ENCODE data around the gene CYYR1. TPM values are rescaled to one million over a fixed set of nuclear protein-coding genes. Genes with fewer than 3 reads are reported as not detected.

Gene CYYR1
- total RNA-seq, 1 experiment from 2014 or later: not detected

GRCh38 chr21:26572076-26572701, 897 bp downstream of the CYYR1 start:
- no peak for DNase-seq
- H3K27ac Mint-ChIP-seq (ENCODE audit: unreplicated experiment): no peak overlapping the region
- no peak overlapping the region for H3K4me3 Mint-ChIP-seq (ENCODE audit: low read depth, unreplicated experiment)

GRCh38 chr21:26570203-26570602, 2.9 kb downstream of the CYYR1 start:
- Mint-ChIP-seq H3K36me3 (ENCODE audit: insufficient read depth, unreplicated experiment) (no peaks in the 10 kb centered on the region), H3K27ac (ENCODE audit: unreplicated experiment) (no peak overlapping the region), H3K27me3 (ENCODE audit: unreplicated experiment) (no peaks in the 10 kb centered on the region), H3K4me3 (ENCODE audit: low read depth, unreplicated experiment) (no peak overlapping the region), H3K9me3 (ENCODE audit: low read depth, unreplicated experiment) (no peaks in the 10 kb centered on the region), H3K4me1 (ENCODE audit: low read depth, unreplicated experiment) (no peaks in the 10 kb centered on the region)
- intact Hi-C loops (cut with micrococcal nuclease; ENCODE audit: unreplicated experiment): no loop called here
- DNase-seq: no peak
- no peak for TF ChIP-seq CTCF (IDR thresholded peaks at IDR 0.05; ENCODE audit: unreplicated experiment)
- no TSS peak for BruUV-seq (replicated peaks)
- CTCF ChIA-PET: no interaction called here

More at GRCh38 chr21:26572076-26572701, 897 bp downstream of the CYYR1 start:
- intact Hi-C loops (cut with micrococcal nuclease; ENCODE audit: unreplicated experiment): no loop called here
- Mint-ChIP-seq H3K36me3 (ENCODE audit: insufficient read depth, unreplicated experiment) (no peaks in the 10 kb centered on the region), H3K9me3 (ENCODE audit: low read depth, unreplicated experiment) (no peaks in the 10 kb centered on the region), H3K27me3 (ENCODE audit: unreplicated experiment) (no peaks in the 10 kb centered on the region), H3K4me1 (ENCODE audit: low read depth, unreplicated experiment) (no peaks in the 10 kb centered on the region)
- BruUV-seq (replicated peaks): no TSS peak
- CTCF ChIA-PET: no interaction called here
- no peak for TF ChIP-seq CTCF (IDR thresholded peaks at IDR 0.05; ENCODE audit: unreplicated experiment)

GRCh38 chr21:26565546-26565945, 7.5 kb downstream of the CYYR1 start:
- no peak overlapping the region for H3K4me3 Mint-ChIP-seq (ENCODE audit: low read depth, unreplicated experiment)
- no peaks in the 10 kb centered on the region for H3K27me3 Mint-ChIP-seq (ENCODE audit: unreplicated experiment)
- CTCF ChIA-PET: no interaction called here
- H3K36me3 Mint-ChIP-seq (ENCODE audit: insufficient read depth, unreplicated experiment): no peaks in the 10 kb centered on the region
- no peak for TF ChIP-seq CTCF (IDR thresholded peaks at IDR 0.05; ENCODE audit: unreplicated experiment)
- intact Hi-C loops (cut with micrococcal nuclease; ENCODE audit: unreplicated experiment): no loop called here
- H3K4me1 Mint-ChIP-seq (ENCODE audit: low read depth, unreplicated experiment): no peaks in the 10 kb centered on the region
- no peak overlapping the region for H3K27ac Mint-ChIP-seq (ENCODE audit: unreplicated experiment)
- DNase-seq: no peak
- no TSS peak for BruUV-seq (replicated peaks)
- no peaks in the 10 kb centered on the region for H3K9me3 Mint-ChIP-seq (ENCODE audit: low read depth, unreplicated experiment)

GRCh38 chr21:26565111-26565510, 8.0 kb downstream of the CYYR1 start:
- no TSS peak for BruUV-seq (replicated peaks)
- H3K27me3 Mint-ChIP-seq (ENCODE audit: unreplicated experiment): no peaks in the 10 kb centered on the region

More at GRCh38 chr21:26565111-26565510, 8.0 kb downstream of the CYYR1 start:
- H3K4me1 Mint-ChIP-seq (ENCODE audit: low read depth, unreplicated experiment): no peaks in the 10 kb centered on the region
- no peak for DNase-seq
- no peak overlapping the region for H3K4me3 Mint-ChIP-seq (ENCODE audit: low read depth, unreplicated experiment)
- CTCF ChIA-PET: no interaction called here
- no peaks in the 10 kb centered on the region for H3K9me3 Mint-ChIP-seq (ENCODE audit: low read depth, unreplicated experiment)
- H3K27ac Mint-ChIP-seq (ENCODE audit: unreplicated experiment): no peak overlapping the region
- TF ChIP-seq CTCF (IDR thresholded peaks at IDR 0.05; ENCODE audit: unreplicated experiment): no peak
- H3K36me3 Mint-ChIP-seq (ENCODE audit: insufficient read depth, unreplicated experiment): no peaks in the 10 kb centered on the region
- intact Hi-C loops (cut with micrococcal nuclease; ENCODE audit: unreplicated experiment): no loop called here

All from Calu3 (cell line).